ENCODE measurements around the gene SPACA5B. TPM values are rescaled to one million over a fixed set of nuclear protein-coding genes. Genes with fewer than 3 reads are reported as not detected.
"Not testable (repeated sequence)": the region's sequence is repeated elsewhere in the genome, so short reads cannot be mapped to it uniquely, and the experiment has no call there.

The SPACA5B gene

DNA sequence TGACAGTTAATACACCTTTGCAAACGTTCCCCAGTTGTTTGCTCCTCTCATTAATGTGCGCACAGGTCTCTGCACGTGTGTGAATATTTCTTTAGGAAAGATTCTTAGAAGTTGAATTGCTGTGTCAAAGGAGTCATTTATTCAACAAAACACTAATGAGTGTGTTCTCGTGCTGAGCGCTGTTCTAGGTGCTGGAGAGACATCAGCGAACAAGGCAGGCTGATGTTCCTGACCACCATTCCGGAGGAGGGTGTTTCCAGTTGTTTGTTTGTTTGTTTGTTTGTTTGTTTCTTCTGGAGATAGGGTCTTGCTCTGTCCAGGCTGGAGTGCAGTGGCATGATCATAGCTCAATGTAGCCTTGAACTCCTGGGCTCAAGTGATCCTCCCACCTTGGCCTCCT, 35.9 kb downstream of the SPACA5B start:
- H2BK15ac ChIP-seq (replicated peaks; ENCODE audit: low read depth); H3K27ac ChIP-seq (ENCODE audit: low read depth, low read length); H3K79me2 ChIP-seq (ENCODE audit: control insufficient read depth, insufficient read depth, low read length); H3K9ac ChIP-seq (ENCODE audit: low read length); DNase-seq; H4K8ac ChIP-seq (ENCODE audit: low read depth, low read length); H3K23ac ChIP-seq (ENCODE audit: low read length); H3K4me2 ChIP-seq (ENCODE audit: low read length); H3K4me3 ChIP-seq (ENCODE audit: low read length); H3K18ac ChIP-seq (ENCODE audit: low read length); H3K56ac ChIP-seq (ENCODE audit: low read length); H3K4ac ChIP-seq (ENCODE audit: low read depth, low read length); H2BK5ac ChIP-seq (ENCODE audit: low read length); H3K4me1 ChIP-seq (ENCODE audit: control insufficient read depth, low read depth, low read length); H3K36me3 ChIP-seq (ENCODE audit: control insufficient read depth, insufficient read depth, low read length); H4K5ac ChIP-seq (ENCODE audit: low read length); H2AK5ac ChIP-seq (ENCODE audit: low read length); H3K79me1 ChIP-seq (ENCODE audit: low read length); H2BK120ac ChIP-seq (ENCODE audit: low read depth, low read length); H3K27me3 ChIP-seq (ENCODE audit: insufficient read depth, low read length, poor library complexity): not testable (repeated sequence)
- no CpG with 5 or more reads among the region's 7 CpGs for WGBS (ENCODE audit: extremely low coverage, insufficient coverage, low lambda C conversion rate)

GRCh38 chrX:48179691-48180090, 49.3 kb downstream of the SPACA5B start:
- Histone ChIP-seq H3K56ac (ENCODE audit: low read length) (no peak overlapping the region), H3K4me2 (ENCODE audit: low read length) (no peak overlapping the region), H3K27me3 (ENCODE audit: insufficient read depth, low read length, poor library complexity) (no peaks in the 10 kb centered on the region), H4K8ac (ENCODE audit: low read depth, low read length) (no peak overlapping the region), H3K4ac (ENCODE audit: low read depth, low read length) (no peak overlapping the region), H3K36me3 (ENCODE audit: control insufficient read depth, insufficient read depth, low read length) (no peaks in the 10 kb centered on the region), H3K18ac (ENCODE audit: low read length) (no peak overlapping the region), H3K23ac (ENCODE audit: low read length) (no peak overlapping the region), H3K79me1 (ENCODE audit: low read length) (no peaks in the 10 kb centered on the region), H3K27ac (ENCODE audit: low read depth, low read length) (no peak overlapping the region), H3K9ac (ENCODE audit: low read length) (no peak overlapping the region), H4K5ac (ENCODE audit: low read length) (no peak overlapping the region), H3K4me3 (ENCODE audit: low read length) (no peak overlapping the region), H2AK5ac (ENCODE audit: low read length) (no peak overlapping the region), H3K4me1 (ENCODE audit: control insufficient read depth, low read depth, low read length) (no peaks in the 10 kb centered on the region), H2BK5ac (ENCODE audit: low read length) (no peak overlapping the region), H3K79me2 (ENCODE audit: control insufficient read depth, insufficient read depth, low read length) (no peaks in the 10 kb centered on the region), H2BK15ac (replicated peaks; ENCODE audit: low read depth) (no peak overlapping the region), H2BK120ac (ENCODE audit: low read depth, low read length) (no peak overlapping the region)
- WGBS (ENCODE audit: extremely low coverage, insufficient coverage, low lambda C conversion rate), result no CpG with 5 or more reads among the region's 4 CpGs
- DNase-seq, result no peak

GRCh38 chrX:48180811-48181210, 50.4 kb downstream of the SPACA5B start:
- no peak overlapping the region for H2BK5ac ChIP-seq (ENCODE audit: low read length)
- no CpG with 5 or more reads among the region's 4 CpGs for WGBS (ENCODE audit: extremely low coverage, insufficient coverage, low lambda C conversion rate)
- no peak overlapping the region for H4K8ac ChIP-seq (ENCODE audit: low read depth, low read length)
- H3K23ac ChIP-seq (ENCODE audit: low read length), result no peak overlapping the region
- no peak overlapping the region for H2BK15ac ChIP-seq (replicated peaks; ENCODE audit: low read depth)
- no peak overlapping the region for H3K4ac ChIP-seq (ENCODE audit: low read depth, low read length)
- no peaks in the 10 kb centered on the region for H3K79me1 ChIP-seq (ENCODE audit: low read length)
- no peaks in the 10 kb centered on the region for H3K27me3 ChIP-seq (ENCODE audit: insufficient read depth, low read length, poor library complexity)
- H3K36me3 ChIP-seq (ENCODE audit: control insufficient read depth, insufficient read depth, low read length), result no peaks in the 10 kb centered on the region
- no peaks in the 10 kb centered on the region for H3K79me2 ChIP-seq (ENCODE audit: control insufficient read depth, insufficient read depth, low read length)
- no peak overlapping the region for H3K56ac ChIP-seq (ENCODE audit: low read length)
- no peak overlapping the region for H2AK5ac ChIP-seq (ENCODE audit: low read length)
- H3K4me1 ChIP-seq (ENCODE audit: control insufficient read depth, low read depth, low read length), result no peaks in the 10 kb centered on the region
- no peak for DNase-seq
- H3K4me2 ChIP-seq (ENCODE audit: low read length), result no peak overlapping the region
- no peak overlapping the region for H3K4me3 ChIP-seq (ENCODE audit: low read length)
- H3K27ac ChIP-seq (ENCODE audit: low read depth, low read length), result no peak overlapping the region
- no peak overlapping the region for H4K5ac ChIP-seq (ENCODE audit: low read length)
- no peak overlapping the region for H3K9ac ChIP-seq (ENCODE audit: low read length)
- no peak overlapping the region for H2BK120ac ChIP-seq (ENCODE audit: low read depth, low read length)
- H3K18ac ChIP-seq (ENCODE audit: low read length), result no peak overlapping the region

GRCh38 chrX:48181882-48182281, 51.5 kb downstream of the SPACA5B start:
- no CpG with 5 or more reads among the region's 5 CpGs for WGBS (ENCODE audit: extremely low coverage, insufficient coverage, low lambda C conversion rate)
- H3K9ac ChIP-seq (ENCODE audit: low read length); DNase-seq; H2AK5ac ChIP-seq (ENCODE audit: low read length); H3K4me2 ChIP-seq (ENCODE audit: low read length); H3K4me1 ChIP-seq (ENCODE audit: control insufficient read depth, low read depth, low read length); H3K27me3 ChIP-seq (ENCODE audit: insufficient read depth, low read length, poor library complexity); H3K4ac ChIP-seq (ENCODE audit: low read depth, low read length); H3K27ac ChIP-seq (ENCODE audit: low read depth, low read length); H2BK120ac ChIP-seq (ENCODE audit: low read depth, low read length); H3K79me2 ChIP-seq (ENCODE audit: control insufficient read depth, insufficient read depth, low read length); H4K8ac ChIP-seq (ENCODE audit: low read depth, low read length); H3K23ac ChIP-seq (ENCODE audit: low read length); H3K56ac ChIP-seq (ENCODE audit: low read length); H4K5ac ChIP-seq (ENCODE audit: low read length); H3K36me3 ChIP-seq (ENCODE audit: control insufficient read depth, insufficient read depth, low read length); H3K79me1 ChIP-seq (ENCODE audit: low read length); H2BK5ac ChIP-seq (ENCODE audit: low read length); H2BK15ac ChIP-seq (replicated peaks; ENCODE audit: low read depth); H3K4me3 ChIP-seq (ENCODE audit: low read length); H3K18ac ChIP-seq (ENCODE audit: low read length): not testable (repeated sequence)

Small RNAs within 50 kb of the gene (small RNA-seq; reads per million reads assigned to genes)
- gene AC245047.7 (ENCODE audit: insufficient read depth), result not detected
- not detected for gene RNU6-707P (ENCODE audit: insufficient read depth)

Data from mesendoderm (in vitro differentiated cells).